Measurements from ENCODE around the gene AACS.

The AACS gene

DNA sequence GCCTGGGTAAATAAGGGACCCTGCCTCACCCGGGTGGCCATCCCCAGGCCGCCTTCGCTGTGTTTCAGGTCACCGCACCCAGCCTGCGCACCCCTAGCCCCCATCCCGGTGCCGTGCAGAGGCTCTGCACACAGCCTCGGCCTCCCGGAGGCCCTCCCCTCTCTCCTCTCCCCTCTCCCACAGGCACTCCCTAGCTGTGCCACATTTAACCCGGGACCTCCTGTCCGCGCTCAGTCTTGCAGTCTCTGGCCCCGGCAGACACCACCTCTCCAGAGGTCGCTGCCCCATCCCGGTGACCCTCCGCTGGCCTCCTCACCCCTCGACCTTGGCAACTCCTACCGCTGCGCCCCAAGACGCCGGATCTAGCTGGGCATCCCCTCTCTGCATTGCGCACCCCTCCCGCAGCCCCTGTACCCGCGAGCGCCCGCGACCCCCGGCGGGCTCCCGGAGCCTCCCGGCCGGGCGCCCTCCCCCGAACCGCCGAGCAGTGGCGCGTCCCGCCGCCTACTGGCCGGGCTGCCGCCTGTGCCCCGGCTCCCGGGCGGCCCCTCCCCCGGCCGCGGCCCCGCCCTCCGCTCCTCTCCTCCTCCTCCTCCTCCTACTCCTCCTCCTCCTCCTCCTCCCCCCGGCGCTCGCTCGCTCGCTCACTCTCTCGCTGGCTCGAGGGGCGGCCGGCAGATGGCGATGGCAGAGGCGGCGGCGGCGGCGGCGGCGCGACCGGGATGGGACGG, 120.7 kb downstream of the AACS start, which contains the start of gene TMEM132B:
TSS of gene TMEM132B (plus strand) at position 647 of the 731 bp plus-strand sequence.
- POLR2A ChIA-PET = no interaction called here
- DNase-seq (ENCODE audit: extremely low spot score) = peak; percentile 82
- CTCF ChIA-PET = interaction anchor here (1.0 kb wide), 1 partner anchor 17 kb away, joined by 4 read pairs; no protein-coding TSS in a partner anchor
- TF ChIP-seq LEF1 (IDR thresholded peaks at IDR 0.05; ENCODE audit: borderline replicate concordance) (no peak), L3MBTL2 (conservative IDR thresholded peaks at IDR 0.05) (peak; percentile 2; the same call in 1 of the 2 replicates)

DNA sequence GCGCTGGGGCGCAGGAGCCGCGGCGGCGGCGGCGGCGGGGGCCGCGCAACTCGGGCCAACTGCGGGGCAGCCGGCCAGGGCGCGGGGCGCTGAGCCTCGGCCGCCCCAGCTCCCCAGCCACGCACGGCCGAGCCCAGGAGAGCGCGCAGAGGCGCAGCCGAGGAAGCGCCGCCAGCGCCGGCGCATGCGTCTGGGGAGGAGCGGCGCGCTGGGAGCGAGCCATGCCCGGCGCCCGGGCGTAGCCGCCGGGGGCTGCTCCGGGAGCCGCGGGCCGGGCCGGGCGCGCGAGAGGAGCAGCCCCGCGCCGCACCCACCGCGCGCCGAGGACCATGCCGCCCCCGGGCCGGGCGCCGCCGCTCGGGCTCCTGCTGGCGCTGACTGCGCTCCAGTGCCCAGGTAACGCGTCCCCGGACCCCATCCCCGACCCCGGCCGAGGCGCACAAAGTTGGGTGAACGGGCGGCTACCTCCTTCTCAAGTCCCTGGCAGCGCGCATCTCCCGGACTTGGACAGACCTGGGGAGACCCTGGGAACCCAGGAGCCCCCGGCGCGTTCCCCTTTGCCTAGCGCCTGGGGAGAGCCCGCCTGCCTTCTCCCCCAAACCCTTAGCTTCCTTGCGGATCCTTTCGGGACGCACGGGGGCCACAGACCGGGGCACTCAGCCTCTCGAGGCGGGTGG, 121.4 kb downstream of the AACS start:
- POLR2A ChIA-PET = no interaction called here
- CTCF ChIA-PET = interaction anchor here (1.0 kb wide), 1 partner anchor 17 kb away, joined by 4 read pairs; no protein-coding TSS in a partner anchor
- DNase-seq (ENCODE audit: extremely low spot score) = peak; percentile 31
- TF ChIP-seq PKNOX1 (IDR thresholded peaks at IDR 0.05) (no peak), ZNF384 (IDR thresholded peaks at IDR 0.05) (no peak), ELF4 (IDR thresholded peaks at IDR 0.05) (no peak), SP1 (IDR thresholded peaks at IDR 0.05) (no peak), FOXA1 (IDR thresholded peaks at IDR 0.05) (no peak), SUZ12 (IDR thresholded peaks at IDR 0.05) (no peak), ARNT (IDR thresholded peaks at IDR 0.05) (no peak), CTBP1 (IDR thresholded peaks at IDR 0.05; ENCODE audit: borderline replicate concordance) (no peak), FOXM1 (IDR thresholded peaks at IDR 0.05; ENCODE audit: borderline replicate concordance) (no peak), LEF1 (IDR thresholded peaks at IDR 0.05; ENCODE audit: borderline replicate concordance) (no peak), L3MBTL2 (conservative IDR thresholded peaks at IDR 0.05) (no peak), FOXK2 (IDR thresholded peaks at IDR 0.05) (no peak), NFRKB (IDR thresholded peaks at IDR 0.05) (no peak), TARDBP (IDR thresholded peaks at IDR 0.05) (no peak), BHLHE40 (IDR thresholded peaks at IDR 0.05; ENCODE audit: borderline replicate concordance) (no peak), HDGF (IDR thresholded peaks at IDR 0.05; ENCODE audit: borderline replicate concordance) (no peak)

DNA sequence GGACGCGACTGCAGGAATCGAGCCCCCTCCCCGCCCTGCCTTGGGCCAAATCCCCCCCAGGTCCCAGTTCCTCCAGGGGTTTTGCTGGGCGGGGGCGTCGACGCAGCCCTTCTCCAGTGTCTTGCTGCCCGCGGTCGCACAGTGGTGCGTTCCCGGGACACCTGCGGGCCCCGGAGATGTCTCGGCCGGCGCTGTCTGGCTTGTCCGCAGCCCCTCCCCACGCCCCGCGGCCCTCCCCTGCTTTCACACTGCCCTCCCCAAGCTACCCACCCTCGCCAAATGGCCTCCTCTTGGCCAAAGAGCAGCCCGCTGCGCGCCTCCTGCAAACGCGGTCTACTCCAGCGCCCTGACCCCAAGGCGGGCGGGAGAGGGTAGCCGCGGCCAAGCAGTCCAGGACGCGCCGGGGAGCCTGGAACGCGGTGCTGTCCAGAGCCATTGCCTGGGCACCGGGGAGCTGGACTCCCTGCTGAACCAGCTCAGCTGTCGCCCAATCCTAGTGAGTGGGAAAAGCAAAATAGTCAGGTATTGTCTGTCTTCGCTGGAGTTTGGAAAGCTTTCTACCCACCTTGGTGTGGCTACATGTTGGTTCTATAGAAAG, 122.0 kb downstream of the AACS start:
- POLR2A ChIA-PET = interaction anchor here (1.0 kb wide), 1 partner anchor 20 kb away, joined by 3 read pairs; no protein-coding TSS in a partner anchor
- CTCF ChIA-PET = interaction anchor here (0.6 to 2.1 kb wide), 2 partner anchors 16 to 95 kb away, joined by 8 to 10 read pairs; no protein-coding TSS in a partner anchor
- no peak for DNase-seq (ENCODE audit: extremely low spot score)
- TF ChIP-seq NFRKB (IDR thresholded peaks at IDR 0.05) = no peak
- TF ChIP-seq L3MBTL2 (conservative IDR thresholded peaks at IDR 0.05) = no peak
- TF ChIP-seq SP1 (IDR thresholded peaks at IDR 0.05) = no peak

GRCh38 chr12:125187780-125188741, 122.8 kb downstream of the AACS start:
- TF ChIP-seq FOXA1 (IDR thresholded peaks at IDR 0.05) = no peak
- TF ChIP-seq SUZ12 (IDR thresholded peaks at IDR 0.05) = no peak
- TF ChIP-seq HDGF (IDR thresholded peaks at IDR 0.05; ENCODE audit: borderline replicate concordance) = no peak
- no peak for TF ChIP-seq SP1 (IDR thresholded peaks at IDR 0.05)
- no peak for TF ChIP-seq L3MBTL2 (conservative IDR thresholded peaks at IDR 0.05)
- CTCF ChIA-PET = interaction anchor here (0.6 to 2.1 kb wide), 2 partner anchors 15 to 94 kb away, joined by 8 to 10 read pairs; no protein-coding TSS in a partner anchor
- no peak for DNase-seq (ENCODE audit: extremely low spot score)
- POLR2A ChIA-PET = interaction anchor here (1.0 kb wide), 2 partner anchors 15 to 20 kb away, joined by 3 read pairs; no protein-coding TSS in a partner anchor

DNA sequence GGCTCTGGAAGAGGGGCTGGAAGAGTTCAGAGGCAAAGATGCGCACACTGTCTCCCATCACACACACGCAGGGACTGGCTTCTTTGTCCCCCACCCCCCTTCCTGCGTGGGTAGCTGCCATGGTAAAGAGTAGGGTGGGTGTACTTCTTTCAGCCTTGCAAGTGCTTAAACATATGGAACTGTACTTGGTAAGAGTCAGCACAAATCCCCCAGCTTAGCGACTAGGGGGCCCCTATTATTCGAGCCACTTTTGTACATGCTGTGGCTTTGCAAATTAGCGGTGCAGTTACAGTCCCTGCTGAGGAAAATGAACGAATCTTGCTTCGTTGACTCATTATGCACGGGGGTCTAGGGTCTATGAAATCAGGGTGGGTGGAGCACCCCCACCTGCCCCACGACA, 123.8 kb downstream of the AACS start:
- no peak for DNase-seq (ENCODE audit: extremely low spot score)
- TF ChIP-seq TARDBP (IDR thresholded peaks at IDR 0.05) (no peak), FOXM1 (IDR thresholded peaks at IDR 0.05; ENCODE audit: borderline replicate concordance) (no peak), FOXA1 (IDR thresholded peaks at IDR 0.05) (no peak), BHLHE40 (IDR thresholded peaks at IDR 0.05; ENCODE audit: borderline replicate concordance) (no peak), SP1 (IDR thresholded peaks at IDR 0.05) (no peak), ARNT (IDR thresholded peaks at IDR 0.05) (no peak), PKNOX1 (IDR thresholded peaks at IDR 0.05) (no peak), ELF4 (IDR thresholded peaks at IDR 0.05) (no peak), SUZ12 (IDR thresholded peaks at IDR 0.05) (no peak), L3MBTL2 (conservative IDR thresholded peaks at IDR 0.05) (no peak), FOXK2 (IDR thresholded peaks at IDR 0.05) (no peak), ZNF384 (IDR thresholded peaks at IDR 0.05) (no peak)
- ChIA-PET POLR2A (interaction anchor here (1.0 kb wide), 1 partner anchor 14 kb away, joined by 3 read pairs; no protein-coding TSS in a partner anchor), CTCF (interaction anchor here (2.1 kb wide), 1 partner anchor 14 kb away, joined by 10 read pairs; no protein-coding TSS in a partner anchor)

GRCh38 chr12:125189502-125189901, 124.3 kb downstream of the AACS start:
- ChIA-PET CTCF (no interaction called here), POLR2A (no interaction called here)
- DNase-seq (ENCODE audit: extremely low spot score) = no peak
- TF ChIP-seq L3MBTL2 (conservative IDR thresholded peaks at IDR 0.05) = no peak
- TF ChIP-seq SP1 (IDR thresholded peaks at IDR 0.05) = no peak
- no peak for TF ChIP-seq LEF1 (IDR thresholded peaks at IDR 0.05; ENCODE audit: borderline replicate concordance)
- no peak for TF ChIP-seq NFRKB (IDR thresholded peaks at IDR 0.05)
- no peak for TF ChIP-seq SUZ12 (IDR thresholded peaks at IDR 0.05)
- no peak for TF ChIP-seq FOXM1 (IDR thresholded peaks at IDR 0.05; ENCODE audit: borderline replicate concordance)
- no peak for TF ChIP-seq FOXK2 (IDR thresholded peaks at IDR 0.05)
